Measurements from ENCODE around the gene ZNF212. TPM values are rescaled to one million over a fixed set of nuclear protein-coding genes. Genes with fewer than 3 reads are reported as not detected.
"Not testable (repeated sequence)": the region's sequence is repeated elsewhere in the genome, so short reads cannot be mapped to it uniquely, and the experiment has no call there.

The ZNF212 gene
- total RNA-seq, 2 experiments from 2014 or later, result 11.1 to 15.9 TPM

GRCh38 chr7:149245244-149245643, 5.8 kb downstream of the ZNF212 start:
- ChIA-PET CTCF (interaction anchor here (0.6 to 2.3 kb wide), 6 partner anchors 8 to 360 kb away, joined by 3 to 9 read pairs (median 4); partner anchors contain the start of gene ZNF783), POLR2A (interaction anchor here (0.7 kb wide), 1 partner anchor 282 kb away, joined by 3 read pairs; no protein-coding TSS in a partner anchor)
- DNase-seq, result no peak
- Mint-ChIP-seq H3K4me3 (no peak overlapping the region), H3K9me3 (peaks cover 6% of the 10 kb centered on the region), H3K4me1 (peaks cover 50% of the 10 kb centered on the region), H3K27me3 (no peaks in the 10 kb centered on the region), H3K36me3 (ENCODE audit: low read depth) (peaks cover 20% of the 10 kb centered on the region), H3K27ac (peak overlapping the region; percentile 55)

GRCh38 chr7:149245744-149246143, 6.3 kb downstream of the ZNF212 start:
- ChIA-PET CTCF (interaction anchor here (0.6 to 2.3 kb wide), 7 partner anchors 9 to 1982 kb away, joined by 3 to 9 read pairs (median 5); partner anchors contain the start of genes ZNF398 and ZNF783), POLR2A (interaction anchor here (0.7 kb wide), 1 partner anchor 282 kb away, joined by 3 read pairs; no protein-coding TSS in a partner anchor)
- Mint-ChIP-seq H3K27ac (peak overlapping the region; percentile 10), H3K9me3 (peaks cover 6% of the 10 kb centered on the region), H3K4me1 (peaks cover 45% of the 10 kb centered on the region), H3K27me3 (no peaks in the 10 kb centered on the region), H3K4me3 (no peak overlapping the region), H3K36me3 (ENCODE audit: low read depth) (peaks cover 20% of the 10 kb centered on the region)
- DNase-seq, result no peak

DNA sequence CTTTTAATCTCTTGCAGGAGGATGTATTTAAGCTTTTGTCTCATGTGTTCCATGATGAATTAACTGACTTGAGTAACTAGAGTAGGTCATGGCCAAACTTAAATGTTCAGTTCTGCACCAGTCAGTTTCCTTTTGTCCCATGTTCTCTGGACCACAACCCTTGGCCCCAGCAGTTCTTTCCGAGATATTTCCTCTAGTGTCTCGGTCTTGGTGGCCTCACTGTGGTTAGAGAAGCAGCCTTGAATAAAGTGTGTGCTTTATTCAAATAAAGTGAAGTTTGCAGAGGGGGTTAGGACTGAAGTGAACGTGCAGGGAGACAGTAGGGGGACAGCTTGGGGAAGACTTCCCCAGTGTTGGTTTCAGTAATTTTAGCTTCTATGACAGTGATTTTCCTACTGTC, 9.3 kb downstream of the ZNF212 start:
- H3K27me3 Mint-ChIP-seq, result no peaks in the 10 kb centered on the region
- ChIA-PET POLR2A (no interaction called here), CTCF (interaction anchor here (1.0 to 6.7 kb wide), 5 partner anchors 12 to 183 kb away, joined by 3 to 47 read pairs (median 3); partner anchors contain the start of gene ZNF783)
- peak overlapping the region; percentile 34 for H3K27ac Mint-ChIP-seq
- DNase-seq, result no peak
- peaks cover 20% of the 10 kb centered on the region for H3K36me3 Mint-ChIP-seq (ENCODE audit: low read depth)
- no peaks in the 10 kb centered on the region for H3K9me3 Mint-ChIP-seq
- H3K4me1 Mint-ChIP-seq, result peaks cover 33% of the 10 kb centered on the region
- no peak overlapping the region for H3K4me3 Mint-ChIP-seq

GRCh38 chr7:149250151-149250550, 10.7 kb downstream of the ZNF212 start:
- Mint-ChIP-seq H3K36me3 (ENCODE audit: low read depth) (peaks cover 20% of the 10 kb centered on the region), H3K4me1 (peaks cover 26% of the 10 kb centered on the region)
- DNase-seq, H3K27me3 Mint-ChIP-seq, H3K27ac Mint-ChIP-seq, POLR2A ChIA-PET, H3K4me3 Mint-ChIP-seq, H3K9me3 Mint-ChIP-seq: not testable (repeated sequence)
- CTCF ChIA-PET, result interaction anchor here (0.7 to 6.7 kb wide), 4 partner anchors 9 to 35 kb away, joined by 3 to 47 read pairs (median 4); partner anchors contain the start of gene ZNF783

DNA sequence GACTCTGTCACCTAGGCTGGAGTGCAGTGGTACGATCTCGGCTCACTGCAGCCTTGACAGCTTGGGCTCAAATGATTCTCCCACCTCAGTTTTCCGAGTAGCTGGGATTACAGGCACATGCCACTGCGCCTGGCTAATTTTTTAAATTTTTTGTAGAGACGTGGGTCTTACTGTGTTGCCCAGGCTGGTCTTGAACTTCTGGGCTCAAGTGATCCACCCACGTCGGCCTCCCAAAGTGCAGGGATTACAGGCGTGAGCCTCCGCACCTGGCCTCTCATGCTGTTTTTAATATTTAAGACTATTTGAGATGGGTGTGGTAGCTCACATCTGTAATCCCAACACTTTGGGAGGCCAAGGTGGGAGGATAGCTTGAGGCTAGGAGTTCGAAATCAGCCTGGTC, 12.1 kb downstream of the ZNF212 start:
- H3K4me3 Mint-ChIP-seq, H3K27ac Mint-ChIP-seq, DNase-seq, H3K9me3 Mint-ChIP-seq, POLR2A ChIA-PET, H3K27me3 Mint-ChIP-seq: not testable (repeated sequence)
- H3K4me1 Mint-ChIP-seq, result peaks cover 17% of the 10 kb centered on the region
- peaks cover 26% of the 10 kb centered on the region for H3K36me3 Mint-ChIP-seq (ENCODE audit: low read depth)
- CTCF ChIA-PET, result interaction anchor here (0.8 to 6.7 kb wide), 4 partner anchors 10 to 105 kb away, joined by 3 to 47 read pairs (median 4); partner anchors contain the start of gene ZNF783

- no peak for DNase-seq
- ChIA-PET CTCF (interaction anchor here (0.6 to 6.7 kb wide), 6 partner anchors 9 to 154 kb away, joined by 3 to 47 read pairs (median 3); partner anchors contain the start of gene ZNF783), POLR2A (no interaction called here)
- Mint-ChIP-seq H3K27ac (no peak overlapping the region), H3K36me3 (ENCODE audit: low read depth) (peaks cover 26% of the 10 kb centered on the region), H3K4me1 (peaks cover 17% of the 10 kb centered on the region), H3K4me3 (no peak overlapping the region), H3K27me3 (no peaks in the 10 kb centered on the region), H3K9me3 (no peaks in the 10 kb centered on the region)
These were observed 12.9 kb downstream of the ZNF212 start for GRCh38 chr7:149252378-149252777.

GRCh38 chr7:149253665-149254064, 14.2 kb downstream of the ZNF212 start:
- Mint-ChIP-seq H3K36me3 (ENCODE audit: low read depth) (peaks cover 22% of the 10 kb centered on the region), H3K27ac (no peak overlapping the region), H3K4me3 (no peak overlapping the region), H3K9me3 (no peaks in the 10 kb centered on the region), H3K4me1 (peaks cover 8% of the 10 kb centered on the region), H3K27me3 (no peaks in the 10 kb centered on the region)
- DNase-seq, result no peak
- CTCF ChIA-PET, result interaction anchor here (0.6 to 1.3 kb wide), 2 partner anchors 39 to 64 kb away, joined by 3 read pairs; no protein-coding TSS in a partner anchor
- POLR2A ChIA-PET, result no interaction called here

GRCh38 chr7:149254181-149254858, 14.9 kb downstream of the ZNF212 start:
- POLR2A ChIA-PET, result no interaction called here
- CTCF ChIA-PET, result interaction anchor here (0.6 kb wide), 1 partner anchor 63 kb away, joined by 3 read pairs; no protein-coding TSS in a partner anchor
- Mint-ChIP-seq H3K4me1 (peaks cover 2% of the 10 kb centered on the region), H3K9me3 (no peaks in the 10 kb centered on the region), H3K4me3 (no peak overlapping the region), H3K36me3 (ENCODE audit: low read depth) (peaks cover 22% of the 10 kb centered on the region), H3K27me3 (no peaks in the 10 kb centered on the region), H3K27ac (no peak overlapping the region)
- no peak for DNase-seq

DNA sequence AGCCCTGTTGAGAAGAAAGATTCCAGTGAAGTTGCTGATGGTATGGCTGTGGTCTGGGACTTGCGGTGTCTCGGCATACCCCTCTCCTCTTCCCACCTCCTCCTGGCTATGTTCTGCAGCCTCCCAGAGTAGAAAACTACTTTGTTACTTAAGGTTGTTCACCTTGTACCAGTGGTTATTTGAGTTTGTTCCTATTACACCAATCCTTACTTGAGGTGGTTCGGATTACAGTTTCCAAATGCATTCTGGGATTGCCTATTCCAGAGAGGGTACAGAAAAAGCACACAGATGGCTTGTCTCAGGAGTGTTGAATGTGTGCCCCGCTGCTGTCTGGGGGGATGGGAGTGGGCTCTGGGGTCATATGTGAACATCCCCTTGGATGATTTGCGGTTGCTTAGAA, 15.7 kb downstream of the ZNF212 start:
- Mint-ChIP-seq H3K27me3 (no peaks in the 10 kb centered on the region), H3K36me3 (ENCODE audit: low read depth) (peaks cover 22% of the 10 kb centered on the region), H3K9me3 (no peaks in the 10 kb centered on the region), H3K4me1 (peaks cover 5% of the 10 kb centered on the region), H3K4me3 (no peak overlapping the region), H3K27ac (no peak overlapping the region)
- CTCF ChIA-PET, result no interaction called here
- POLR2A ChIA-PET, result no interaction called here
- no peak for DNase-seq

- Mint-ChIP-seq H3K27ac (no peak overlapping the region), H3K4me3 (no peak overlapping the region), H3K36me3 (ENCODE audit: low read depth) (peaks cover 22% of the 10 kb centered on the region), H3K9me3 (no peaks in the 10 kb centered on the region), H3K4me1 (peaks cover 16% of the 10 kb centered on the region), H3K27me3 (no peaks in the 10 kb centered on the region)
- POLR2A ChIA-PET, result no interaction called here
- DNase-seq, result no peak
- CTCF ChIA-PET, result no interaction called here
These were observed 17.1 kb downstream of the ZNF212 start for GRCh38 chr7:149256568-149256967.

DNA sequence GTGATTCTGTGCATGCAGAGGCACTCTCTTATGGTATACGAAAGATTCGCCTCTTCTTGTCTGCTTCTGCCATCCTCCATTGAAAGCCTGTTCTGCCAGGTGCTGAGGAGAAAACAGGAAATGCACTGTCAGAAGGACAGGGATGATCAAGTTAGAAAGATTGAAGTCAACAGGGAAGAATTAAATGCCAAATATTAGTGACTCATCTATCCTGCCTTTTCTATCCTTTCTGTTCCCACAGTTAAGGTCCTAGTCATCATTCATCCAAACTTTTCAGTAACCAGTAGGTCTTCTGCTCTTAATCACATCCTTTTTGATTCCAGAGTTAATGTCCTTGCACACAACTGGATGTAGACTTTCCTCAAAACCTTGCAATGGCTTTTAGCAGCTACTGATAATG, 17.7 kb downstream of the ZNF212 start:
- ChIA-PET CTCF (no interaction called here), POLR2A (no interaction called here)

GRCh38 chr7:149261316-149261828, 21.9 kb downstream of the ZNF212 start:
- CTCF ChIA-PET, result interaction anchor here (0.6 to 2.7 kb wide), 40 partner anchors 10 to 481 kb away, joined by 3 to 47 read pairs (median 4); partner anchors contain the start of gene ZNF282
- Mint-ChIP-seq H3K9me3 (no peaks in the 10 kb centered on the region), H3K27me3 (no peaks in the 10 kb centered on the region), H3K4me1 (peaks cover 33% of the 10 kb centered on the region), H3K27ac (peak overlapping the region; percentile 90), H3K4me3 (peak overlapping the region; percentile 78), H3K36me3 (ENCODE audit: low read depth) (peaks cover 10% of the 10 kb centered on the region)
- POLR2A ChIA-PET, result interaction anchor here (0.6 to 1.5 kb wide), 3 partner anchors 24 to 364 kb away, joined by 3 to 4 read pairs (median 3); partner anchors contain the start of gene ZNF398
- DNase-seq, result peak; percentile 20

More for the DNA sequence above, 17.7 kb downstream of the ZNF212 start:
- no peaks in the 10 kb centered on the region for H3K9me3 Mint-ChIP-seq
- no peak for DNase-seq
- H3K27ac Mint-ChIP-seq, result no peak overlapping the region
- H3K4me1 Mint-ChIP-seq, result peaks cover 17% of the 10 kb centered on the region
- H3K4me3 Mint-ChIP-seq, result no peak overlapping the region
- no peaks in the 10 kb centered on the region for H3K27me3 Mint-ChIP-seq
- H3K36me3 Mint-ChIP-seq (ENCODE audit: low read depth), result peaks cover 19% of the 10 kb centered on the region
